GM18858 (cell line): Measurements from ENCODE around the gene ETDA.
"Not testable (repeated sequence)": the region's sequence is repeated elsewhere in the genome, so short reads cannot be mapped to it uniquely, and the experiment has no call there.

Source experiments
- ATAC-seq: cut with Tn5 transposase; IDR thresholded peaks from one replicate; pipeline ENCODE4 v1.9.1; 2021; ENCODE audit not compliant: unreplicated experiment

The ETDA gene

GRCh38 chrX:135252011-135252518, at the start of gene ETDA:
Gene ETDA (plus strand): TSS chrX:135252061. CDS start chrX:135253277, 1,216 bp downstream.
- not testable (repeated sequence) for ATAC-seq

- ATAC-seq: not testable (repeated sequence)
These were observed 45.4 kb upstream of the ETDA start for GRCh38 chrX:135206427-135206826.

- ATAC-seq: peak; percentile 57
These were observed 38.5 kb upstream of the ETDA start for GRCh38 chrX:135213200-135213844.

- ATAC-seq: not testable (repeated sequence)
These were observed 5.9 kb upstream of the ETDA start for GRCh38 chrX:135245989-135246388.

GRCh38 chrX:135256087-135256684, 4.3 kb downstream of the ETDA start:
- not testable (repeated sequence) for ATAC-seq

- no peak for ATAC-seq
These were observed 5.1 kb downstream of the ETDA start for GRCh38 chrX:135256923-135257322.

GRCh38 chrX:135257469-135257868, 5.6 kb downstream of the ETDA start:
- no peak for ATAC-seq

- ATAC-seq: not testable (repeated sequence)
These were observed 9.1 kb downstream of the ETDA start for GRCh38 chrX:135260976-135261375.

GRCh38 chrX:135263376-135263775, 11.5 kb downstream of the ETDA start:
- not testable (repeated sequence) for ATAC-seq

- no peak for ATAC-seq
These were observed 12.3 kb downstream of the ETDA start for GRCh38 chrX:135264206-135264605.

- ATAC-seq: no peak
These were observed 21.3 kb downstream of the ETDA start for GRCh38 chrX:135273162-135273561.

GRCh38 chrX:135275973-135276372, 24.1 kb downstream of the ETDA start:
- no peak for ATAC-seq

GRCh38 chrX:135287266-135287823, 35.5 kb downstream of the ETDA start:
- ATAC-seq: no peak

GRCh38 chrX:135295238-135295943, 43.5 kb downstream of the ETDA start:
- peak; percentile 90 for ATAC-seq

GRCh38 chrX:135295944-135296305, 44.1 kb downstream of the ETDA start:
- peak; percentile 35 for ATAC-seq

GRCh38 chrX:135302269-135302873, 50.5 kb downstream of the ETDA start:
- ATAC-seq: no peak
